Naive thymus-derived CD8-positive, alpha-beta T cell (primary cell): Measurements from ENCODE around the gene THSD1. TPM values are rescaled to one million over a fixed set of nuclear protein-coding genes. Genes with fewer than 3 reads are reported as not detected.

Source experiments
- ATAC-seq, 2 donors: fragments of 150-1000 bp; cut with Tn5 transposase in 1 of 2; sonication (Bioruptor Pico), chemical (Tn5 transposase) in 1 of 2; 1 replicate in 1 of 2; 2 replicates in 1 of 2; pipeline ENCODE4 v1.10.0; 2021; ENCODE audit warnings: mild to moderate bottlenecking in 2 of 2, moderate library complexity in 2 of 2
- POLR2A ChIA-PET: fragments of 350-600 bp; sonication (Branson Sonifier 250); formaldehyde crosslinking; loops from one replicate; lab custom pipeline; 2021; ENCODE audit warnings: antibody characterized with exemption; lab: Charles Lee
- DNase-seq, 10 donors: peaks; one replicate each; pipeline versions ENCODE4 v3.0.0 to v3.0.0-alpha.2; 2020 to 2022
- H3K27ac Mint-ChIP-seq, 10 donors: one replicate each; pipeline ENCODE4 v1.8.0; 2020 to 2022; ENCODE audit warnings: mild to moderate bottlenecking in 10 of 10, mixed read lengths in 10 of 10, moderate library complexity in 4 of 10, inconsistent platforms in 1 of 10
- H3K27me3 Mint-ChIP-seq, 5 donors: one replicate each; pipeline ENCODE4 v1.8.0; 2021 to 2022; ENCODE audit warnings: mixed read lengths in 5 of 5
- H3K36me3 Mint-ChIP-seq, 3 donors: one replicate each; pipeline ENCODE4 v1.8.0; 2020 to 2022; ENCODE audit warnings: mixed read lengths in 3 of 3, mild to moderate bottlenecking in 2 of 3, inconsistent platforms in 1 of 3
- H3K4me1 Mint-ChIP-seq, 4 donors: one replicate each; pipeline ENCODE4 v1.8.0; 2021 to 2022; ENCODE audit warnings: mixed read lengths in 4 of 4
- H3K4me3 Mint-ChIP-seq, 10 donors: one replicate each; pipeline ENCODE4 v1.8.0; 2020 to 2022; ENCODE audit warnings: mild to moderate bottlenecking in 10 of 10, mixed read lengths in 10 of 10, moderate library complexity in 6 of 10, inconsistent platforms in 1 of 10
- H3K9me3 Mint-ChIP-seq, 9 donors: one replicate each; pipeline ENCODE4 v1.8.0; 2020 to 2022; ENCODE audit warnings: mixed read lengths in 9 of 9, mild to moderate bottlenecking in 3 of 9, inconsistent platforms in 1 of 9, moderate library complexity in 1 of 9
- polyA plus RNA-seq, 3 donors: library from polyadenylated mRNA; unstranded; fragments of 300-500 nt; fragmentation: Illumina TruSeq; gene quantifications; one replicate each; pipeline ENCODE4 v1.2.3, GENCODE V29; 2021
- total RNA-seq, 8 experiments: library from RNA in 2 of 8; stranded (reverse) in 2 of 8; gene quantifications; one replicate each; pipeline ENCODE4 v1.2.3 and lab custom pipeline; 2021 to 2026

The THSD1 gene
- total RNA-seq (1 to 10 TPM in 1 of 2 experiments, under 1 TPM in 1; 0.60 to 1.1 TPM), polyA plus RNA-seq (under 1 TPM in 1 of 3 donors, not detected in 2; 0.23 TPM), total RNA-seq (lab: John Stamatoyannopoulos, UW) (0.49 to 1.1 (median 0.94) reads per million in 6 experiments)

GRCh38 chr13:52405767-52406494 lies at the start of gene THSD1:
Gene THSD1 (minus strand): TSS chr13:52406172. CDS start chr13:52402600, 3,572 bp downstream.
- POLR2A ChIA-PET: no interaction called here
- ATAC-seq (peak; percentile 66 to 84), DNase-seq (peak in 7 of 10 donors; percentile 3 to 62 (median 12))
- H3K27me3 Mint-ChIP-seq: peaks cover 10 to 24% (median 10%) of the 10 kb centered on the region in 5 donors
- peaks cover 0 to 8% (median 1%) of the 10 kb centered on the region in 3 donors for H3K36me3 Mint-ChIP-seq
- H3K9me3 Mint-ChIP-seq: no peaks in the 10 kb centered on the region
- H3K27ac Mint-ChIP-seq: peak within 1 kb of the TSS in 4 of 10 donors; percentile 8 to 58 (median 24)
- H3K4me1 Mint-ChIP-seq: peaks cover 6 to 21% (median 20%) of the 10 kb centered on the region in 4 donors
- H3K4me3 Mint-ChIP-seq: peak within 1 kb of the TSS; percentile 64 to 87 (median 80)

DNA sequence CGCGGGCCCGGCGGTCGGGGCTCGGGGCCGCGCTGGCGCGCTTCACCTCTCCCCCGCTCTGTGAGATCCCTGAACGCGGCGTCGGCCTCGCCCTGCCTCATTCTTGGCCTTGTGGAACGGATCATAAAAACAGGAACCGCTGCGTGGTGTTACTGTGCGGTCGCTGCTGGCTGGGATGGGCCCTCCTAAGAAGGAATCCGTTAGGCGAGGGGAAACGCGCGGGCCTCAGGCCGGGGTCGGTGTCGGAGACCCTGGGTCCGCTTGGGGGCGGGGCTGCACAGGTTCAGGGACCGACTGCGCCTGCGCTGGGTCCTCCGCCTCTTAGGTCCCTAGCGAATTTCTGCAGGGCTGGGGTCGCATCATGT lies 49.7 kb upstream of the THSD1 start:
- H3K4me3 Mint-ChIP-seq: peak overlapping the region; percentile 77 to 99 (median 96)
- peak; percentile 51 to 85 (median 75) for DNase-seq
- ATAC-seq: peak; percentile 40 to 44
- peaks cover 17 to 40% (median 33%) of the 10 kb centered on the region in 4 donors for H3K4me1 Mint-ChIP-seq
- H3K36me3 Mint-ChIP-seq: peaks cover 0 to 8% (median 0%) of the 10 kb centered on the region in 3 donors
- H3K27ac Mint-ChIP-seq: peak overlapping the region; percentile 87 to 100 (median 98)
- peaks cover 0 to 1% (median 0%) of the 10 kb centered on the region in 5 donors for H3K27me3 Mint-ChIP-seq
- POLR2A ChIA-PET: interaction anchor here (1.5 kb wide), 1 partner anchor 197 kb away, joined by 9 read pairs; the partner anchor contains the start of gene SUGT1
- H3K9me3 Mint-ChIP-seq: no peaks in the 10 kb centered on the region

DNA sequence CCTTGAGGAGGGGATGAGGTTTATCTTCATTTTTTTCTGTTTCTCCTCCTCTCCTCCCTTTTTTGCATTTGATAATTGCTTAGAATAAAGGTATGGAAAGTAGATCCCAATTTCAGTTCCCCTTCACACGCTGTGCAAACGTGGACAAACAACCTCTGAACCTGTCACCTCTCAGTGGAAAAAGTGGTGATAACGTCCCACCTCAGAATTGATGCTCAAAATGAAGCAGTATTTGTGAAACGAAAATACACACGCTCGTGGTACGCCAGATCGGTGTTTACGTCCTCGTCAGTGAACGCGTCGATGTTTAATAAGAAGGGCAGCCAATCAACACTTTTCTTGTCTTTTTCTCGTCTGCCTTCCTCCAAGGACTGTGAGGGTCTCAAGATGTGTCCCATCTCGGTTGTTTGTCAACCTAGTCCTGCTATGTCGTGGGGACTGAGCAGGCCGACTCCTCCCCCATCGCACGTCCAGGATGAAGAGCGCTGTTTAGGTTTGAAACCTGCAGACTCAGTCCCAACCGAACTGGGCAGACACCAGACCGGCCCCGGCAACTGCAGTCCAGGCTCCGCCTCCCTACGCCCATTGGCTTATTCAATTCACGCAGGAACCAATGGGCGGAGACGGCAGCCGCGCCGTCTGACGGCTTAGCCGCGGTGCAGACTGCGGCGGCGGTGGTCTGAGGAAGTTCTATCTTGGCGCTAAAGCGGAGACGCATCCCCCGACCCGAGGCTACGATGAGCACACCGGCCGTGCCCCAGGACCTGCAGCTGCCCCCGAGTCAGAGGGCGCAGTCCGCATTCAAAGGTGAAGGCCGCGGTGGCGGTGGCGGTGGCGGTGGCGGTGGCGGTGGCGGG lies 49.1 kb upstream of the THSD1 start, which contains the start of gene CKAP2:
Gene CKAP2, plus strand, starts transcription at position 659 of the 857 bp plus-strand sequence. Its CDS starts 79 bp downstream, at position 738.
- Mint-ChIP-seq H3K4me1 (peaks cover 17 to 41% (median 33%) of the 10 kb centered on the region in 4 donors), H3K27ac (peak within 1 kb of the TSS; percentile 97 to 100 (median 99)), H3K4me3 (peak within 1 kb of the TSS; percentile 91 to 99 (median 96)), H3K27me3 (peaks cover 0 to 1% (median 0%) of the 10 kb centered on the region in 5 donors), H3K9me3 (no peaks in the 10 kb centered on the region), H3K36me3 (peaks cover 0 to 6% (median 0%) of the 10 kb centered on the region in 3 donors)
- ATAC-seq (peak; percentile 81 to 82), DNase-seq (peak; percentile 84 to 99 (median 93))
- POLR2A ChIA-PET: interaction anchor here (1.5 kb wide), 1 partner anchor 197 kb away, joined by 9 read pairs; the partner anchor contains the start of gene SUGT1

GRCh38 chr13:52454459-52454819 lies 48.5 kb upstream of the THSD1 start:
- ATAC-seq: peak; percentile 4 to 5

GRCh38 chr13:52452470-52452869 lies 46.5 kb upstream of the THSD1 start:
- H3K27me3 Mint-ChIP-seq: peaks cover 0 to 1% (median 0%) of the 10 kb centered on the region in 5 donors
- H3K4me3 Mint-ChIP-seq: no peak overlapping the region
- POLR2A ChIA-PET: no interaction called here
- ATAC-seq (no peak), DNase-seq (no peak)
- no peaks in the 10 kb centered on the region for H3K36me3 Mint-ChIP-seq
- H3K27ac Mint-ChIP-seq: no peak overlapping the region
- peaks cover 24 to 57% (median 53%) of the 10 kb centered on the region in 4 donors for H3K4me1 Mint-ChIP-seq
- H3K9me3 Mint-ChIP-seq: no peaks in the 10 kb centered on the region

More at GRCh38 chr13:52454459-52454819, 48.5 kb upstream of the THSD1 start:
- H3K9me3 Mint-ChIP-seq: no peaks in the 10 kb centered on the region
- H3K36me3 Mint-ChIP-seq: peaks cover 0 to 3% (median 0%) of the 10 kb centered on the region in 3 donors
- POLR2A ChIA-PET: no interaction called here
- DNase-seq: peak in 4 of 10 donors; percentile 2 to 64 (median 22)
- H3K4me1 Mint-ChIP-seq: peaks cover 19 to 44% (median 37%) of the 10 kb centered on the region in 4 donors
- H3K27me3 Mint-ChIP-seq: peaks cover 0 to 1% (median 0%) of the 10 kb centered on the region in 5 donors
- H3K4me3 Mint-ChIP-seq: peak overlapping the region; percentile 91 to 99 (median 96)
- H3K27ac Mint-ChIP-seq: peak overlapping the region; percentile 97 to 100 (median 99)

DNA sequence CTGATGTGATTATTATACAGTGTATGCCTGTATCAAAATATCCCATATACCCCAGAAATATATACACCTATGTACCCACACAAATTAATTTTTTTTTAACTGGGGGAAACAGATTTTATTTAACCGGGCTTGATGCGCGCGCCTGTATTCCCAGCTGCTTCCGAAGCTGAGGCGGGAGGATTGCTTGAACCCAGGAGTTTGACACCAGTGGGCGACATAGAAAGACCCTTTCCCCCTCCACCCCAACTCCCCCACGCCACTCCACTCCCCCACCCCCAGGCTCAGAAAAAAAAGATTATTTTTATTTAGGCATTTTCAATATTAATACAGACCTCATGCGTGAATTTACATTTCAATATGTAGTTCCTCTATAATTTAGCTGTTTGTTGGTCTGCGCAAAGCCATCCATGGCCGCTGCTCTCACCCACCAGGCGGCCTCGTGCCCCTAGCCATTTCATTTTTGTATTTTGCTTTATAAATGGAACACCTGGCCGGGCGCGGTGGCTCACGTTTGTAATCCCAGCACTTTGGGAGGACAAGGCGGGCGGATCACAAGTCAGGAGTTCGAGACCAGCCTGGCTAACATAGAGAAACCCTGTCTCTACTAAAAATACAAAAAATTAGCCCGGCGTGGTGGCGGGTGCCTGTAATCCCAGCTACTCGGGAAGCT lies 45.3 kb upstream of the THSD1 start:
- Mint-ChIP-seq H3K4me3 (peak overlapping the region; percentile 72 to 92 (median 84)), H3K9me3 (no peaks in the 10 kb centered on the region), H3K27ac (peak overlapping the region; percentile 79 to 91 (median 86)), H3K4me1 (peaks cover 25 to 58% (median 48%) of the 10 kb centered on the region in 4 donors), H3K27me3 (peaks cover 0 to 1% (median 0%) of the 10 kb centered on the region in 5 donors), H3K36me3 (peaks cover 0 to 2% (median 0%) of the 10 kb centered on the region in 3 donors)
- POLR2A ChIA-PET: interaction anchor here (1.0 to 3.3 kb wide), 5 partner anchors 166 to 998 kb away, joined by 3 to 17 read pairs (median 6); partner anchors contain the start of genes INTS6 and SUGT1
- ATAC-seq (no peak), DNase-seq (no peak)

DNA sequence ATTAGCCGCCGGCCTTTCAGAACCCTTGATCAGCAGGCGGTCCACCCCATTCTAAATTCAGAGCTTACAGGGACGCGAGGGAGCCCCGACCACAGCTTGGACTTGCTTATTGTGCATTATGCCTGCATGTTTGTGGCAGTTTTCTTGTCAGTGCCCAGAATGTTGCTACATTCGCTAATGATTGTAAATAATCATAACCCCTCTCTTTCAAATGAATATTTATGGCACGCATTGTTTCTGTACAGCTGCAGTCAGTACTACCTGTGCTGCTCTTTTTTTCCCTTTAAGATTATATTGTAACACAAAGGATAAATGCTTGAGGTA lies 44.8 kb upstream of the THSD1 start:
- ATAC-seq (no peak), DNase-seq (no peak)
- Mint-ChIP-seq H3K4me1 (peaks cover 22 to 53% (median 46%) of the 10 kb centered on the region in 4 donors), H3K9me3 (no peaks in the 10 kb centered on the region), H3K36me3 (peaks cover 0 to 5% (median 0%) of the 10 kb centered on the region in 3 donors), H3K4me3 (peak overlapping the region; percentile 72 to 92 (median 84)), H3K27ac (peak overlapping the region; percentile 79 to 91 (median 86)), H3K27me3 (peaks cover 0 to 1% (median 0%) of the 10 kb centered on the region in 5 donors)
- POLR2A ChIA-PET: interaction anchor here (1.0 to 3.3 kb wide), 5 partner anchors 19 to 998 kb away, joined by 3 to 17 read pairs (median 6); partner anchors contain the start of genes INTS6 and SUGT1

DNA sequence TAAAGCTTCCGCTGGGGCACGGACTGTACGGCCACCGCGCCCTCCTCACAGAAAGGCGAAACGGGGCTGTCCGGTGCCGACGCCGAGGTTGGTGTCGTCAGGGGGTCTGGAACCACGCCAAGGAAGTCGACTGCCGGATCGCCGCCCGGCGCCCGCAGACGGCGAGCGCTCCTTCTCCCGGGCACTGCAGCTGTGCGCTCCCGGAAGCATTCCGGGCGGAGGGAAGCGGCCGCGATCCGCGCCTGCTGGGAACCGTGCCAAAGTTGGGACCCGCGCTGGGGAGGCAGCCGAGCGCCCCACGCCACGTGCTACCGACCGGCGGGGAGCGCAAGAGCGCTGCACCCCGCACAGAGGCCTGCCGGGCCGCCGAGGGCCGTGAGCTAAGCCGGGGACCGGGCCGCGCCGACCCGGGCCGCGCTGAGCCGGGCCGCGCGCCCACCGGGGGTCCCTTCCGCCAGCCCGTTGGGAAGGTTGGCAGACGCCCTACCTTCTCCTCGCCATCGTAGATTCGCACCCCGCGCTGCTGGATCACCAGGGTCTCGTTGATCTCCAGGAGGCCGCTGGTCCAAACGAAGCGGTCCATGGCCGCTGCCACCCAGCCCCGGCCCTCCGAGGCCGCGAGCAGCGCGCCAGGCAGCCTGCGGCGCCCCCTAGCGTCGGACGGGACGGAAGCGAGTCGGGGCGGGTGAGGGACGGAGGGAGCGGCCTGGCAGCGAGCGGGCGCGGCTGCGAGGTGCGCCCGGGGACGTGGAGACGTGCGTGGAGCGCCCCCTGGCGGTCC lies 44.2 kb upstream of the THSD1 start, which contains the start of gene VPS36:
Gene VPS36, minus strand, starts transcription at position 623 of the 781 bp plus-strand sequence. Its CDS starts 40 bp downstream, at position 583.
- Mint-ChIP-seq H3K4me1 (peaks cover 22 to 52% (median 47%) of the 10 kb centered on the region in 4 donors), H3K36me3 (peaks cover 0 to 9% (median 2%) of the 10 kb centered on the region in 3 donors), H3K27ac (peak within 1 kb of the TSS; percentile 81 to 96 (median 90)), H3K27me3 (no peaks in the 10 kb centered on the region), H3K4me3 (peak within 1 kb of the TSS; percentile 85 to 97 (median 92)), H3K9me3 (no peaks in the 10 kb centered on the region)
- POLR2A ChIA-PET: interaction anchor here (0.9 to 3.3 kb wide), 6 partner anchors 19 to 997 kb away, joined by 3 to 17 read pairs (median 5); partner anchors contain the start of genes INTS6 and SUGT1
- DNase-seq (peak; percentile 84 to 97 (median 95)), ATAC-seq (peak; percentile 65 to 68)

DNA sequence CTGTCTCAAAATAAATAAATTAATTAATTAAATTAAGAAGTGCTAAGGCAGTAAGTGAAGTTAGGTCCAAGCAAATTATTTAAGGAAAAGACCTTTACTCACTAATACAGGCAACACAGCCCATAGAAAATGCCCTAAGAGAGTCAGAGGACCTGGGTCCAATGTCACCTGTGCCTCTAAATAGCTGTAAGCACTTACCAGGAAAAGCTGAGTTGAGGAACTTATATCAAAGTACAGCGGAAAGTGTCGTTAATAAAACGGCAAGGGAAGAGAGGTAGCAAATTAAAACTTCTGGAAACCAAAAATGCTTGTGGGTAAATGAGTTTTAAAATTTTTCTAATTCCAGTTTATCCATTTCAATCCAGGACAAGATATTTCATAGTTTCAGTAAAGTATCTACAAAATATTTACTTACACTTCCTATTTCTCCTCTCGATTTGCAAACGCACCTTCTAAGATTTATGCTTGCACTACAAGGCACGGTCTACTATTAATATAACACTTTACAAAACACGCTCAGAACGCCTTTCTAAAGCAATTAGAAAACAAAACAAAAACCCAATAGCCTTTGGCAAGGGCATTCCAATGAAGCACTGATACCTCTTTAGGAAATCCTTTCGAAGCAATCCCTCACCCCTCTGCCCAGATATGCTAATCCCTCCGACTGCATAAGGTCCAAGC lies 43.5 kb upstream of the THSD1 start:
- Mint-ChIP-seq H3K36me3 (peaks cover 0 to 12% (median 4%) of the 10 kb centered on the region in 3 donors), H3K27ac (peak overlapping the region; percentile 81 to 96 (median 90)), H3K4me1 (peaks cover 19 to 45% (median 42%) of the 10 kb centered on the region in 4 donors), H3K27me3 (no peaks in the 10 kb centered on the region), H3K4me3 (peak overlapping the region; percentile 85 to 97 (median 92)), H3K9me3 (no peaks in the 10 kb centered on the region)
- DNase-seq (no peak), ATAC-seq (no peak)
- POLR2A ChIA-PET: interaction anchor here (0.9 to 3.3 kb wide), 5 partner anchors 18 to 255 kb away, joined by 3 to 17 read pairs (median 6); partner anchors contain the start of gene SUGT1
